ENCODE data around the gene ZNF324B. TPM values are rescaled to one million over a fixed set of nuclear protein-coding genes. Genes with fewer than 3 reads are reported as not detected.

ZNF324B gene
- total and polyA plus RNA-seq, 2 of the 8 experiments (the other 6 are each of a cell fraction or from before 2014, with no cell fraction given) = 2.9 to 6.0 TPM

DNA sequence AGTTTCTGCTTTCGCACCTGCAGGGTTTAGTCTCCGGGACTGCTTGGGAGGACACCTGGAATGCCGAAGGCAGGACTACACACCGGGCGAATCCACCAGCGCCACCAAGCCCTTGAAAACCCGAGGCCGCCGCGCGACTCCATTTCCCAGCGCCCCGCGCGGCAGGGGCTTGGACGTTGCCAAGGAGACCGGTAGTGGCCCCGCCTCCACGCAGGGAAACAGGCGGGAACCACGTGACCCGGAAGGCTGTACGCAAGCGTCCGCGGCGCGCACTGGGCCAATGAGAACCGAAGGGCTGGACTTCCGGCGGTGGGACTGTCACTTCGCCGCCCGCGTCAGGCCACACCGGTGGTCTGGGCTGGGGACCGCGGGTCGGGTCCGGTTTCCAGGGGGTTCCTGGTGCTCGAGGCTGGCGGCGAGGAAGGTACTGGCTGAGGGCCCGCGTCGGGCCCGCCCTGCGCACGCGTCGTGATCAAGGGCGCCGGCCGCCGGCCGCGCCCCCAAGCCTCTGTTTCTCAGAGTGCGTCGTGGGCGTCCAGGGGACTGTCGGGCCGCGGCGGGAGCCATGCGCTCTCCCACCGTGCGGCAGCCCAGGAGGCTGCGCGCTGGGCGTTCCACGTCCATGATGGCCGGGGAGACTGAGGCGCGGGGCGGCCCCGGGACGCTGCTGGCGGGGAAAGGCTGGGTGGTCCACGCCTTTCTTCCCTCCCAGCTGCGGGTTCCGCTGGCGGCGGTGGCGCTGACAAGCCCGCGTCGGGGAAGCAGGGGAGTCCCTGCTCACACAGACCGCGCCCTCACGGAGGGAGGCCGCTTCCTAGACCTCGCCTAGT is 15.6 kb downstream of the ZNF324B start, which contains the start of gene ZNF324 (continued):
- no peak for TF ChIP-seq HDAC2 (IDR thresholded peaks at IDR 0.05; ENCODE audit: borderline replicate concordance in 1 of 2, low read depth in 2 of 2, low read length in 2 of 2)
- TF ChIP-seq CBX5 (IDR thresholded peaks at IDR 0.05; ENCODE audit: low read depth, low read length) = no peak
- TF ChIP-seq RBBP5 (IDR thresholded peaks at IDR 0.05; ENCODE audit: borderline replicate concordance, low read depth, low read length) = no peak
- TF ChIP-seq YY1 (IDR thresholded peaks at IDR 0.05; ENCODE audit: low read depth, low read length) = 0 out of 2 replicates have a peak, but pooled peaks have one; percentile 5
- TF ChIP-seq HDAC6 (IDR thresholded peaks at IDR 0.05; ENCODE audit: low read depth, low read length) = no peak
- no peak; the same call in 1 of the 2 replicates for TF ChIP-seq NRF1 (IDR thresholded peaks at IDR 0.05; ENCODE audit: low read depth, low read length)
- TF ChIP-seq CHD2 (IDR thresholded peaks at IDR 0.05; ENCODE audit: low read length) = no peak
- TF ChIP-seq POU5F1 (IDR thresholded peaks at IDR 0.05; ENCODE audit: low read depth, low read length) = no peak
- TF ChIP-seq MAFK (IDR thresholded peaks at IDR 0.05; ENCODE audit: low read depth, low read length) = no peak
- no peak for TF ChIP-seq FOSL1 (IDR thresholded peaks at IDR 0.05; ENCODE audit: insufficient read depth, low read depth, low read length)
- no peak for TF ChIP-seq POLR2AphosphoS5 (IDR thresholded peaks at IDR 0.05; ENCODE audit: low read depth, low read length)
- TF ChIP-seq JUND (IDR thresholded peaks at IDR 0.05; ENCODE audit: low read length) = 0 out of 2 replicates have a peak, but pooled peaks have one; percentile 12
- peak; percentile 34; the same call in 1 of the 2 replicates for TF ChIP-seq SIX5 (IDR thresholded peaks at IDR 0.05; ENCODE audit: low read depth, low read length)
- TF ChIP-seq RFX5 (IDR thresholded peaks at IDR 0.05; ENCODE audit: borderline replicate concordance, low read depth, low read length) = no peak
- TF ChIP-seq EZH2 (IDR thresholded peaks at IDR 0.05; ENCODE audit: low read depth, low read length, severe bottlenecking) = no peak
- TF ChIP-seq BACH1 (IDR thresholded peaks at IDR 0.05; ENCODE audit: low read length) = peak; percentile 47; the same call in 1 of the 2 replicates
- peak; percentile 95 for TF ChIP-seq USF2 (IDR thresholded peaks at IDR 0.05; ENCODE audit: low read length)
- TF ChIP-seq SP4 (IDR thresholded peaks at IDR 0.05; ENCODE audit: low read length) = no peak
- TF ChIP-seq TBP (IDR thresholded peaks at IDR 0.05; ENCODE audit: low read depth, low read length) = peak; percentile 46; the same call in 1 of the 2 replicates
- no peak for TF ChIP-seq CEBPB (IDR thresholded peaks at IDR 0.05; ENCODE audit: low read depth, low read length)
- no peak for TF ChIP-seq POLR2A (IDR thresholded peaks at IDR 0.05; ENCODE audit: control extremely low read depth in 1 of 2, low read depth in 2 of 2, low read length in 2 of 2)
- TF ChIP-seq TAF7 (optimal IDR thresholded peaks at IDR 0.05; ENCODE audit: borderline replicate concordance, low read depth, low read length) = peak; percentile 43
- peak; percentile 75; the same call in 1 of the 2 replicates for TF ChIP-seq GABPA (IDR thresholded peaks at IDR 0.05; ENCODE audit: borderline replicate concordance, insufficient read depth, low read length)

Data from H1 (cell line).